Progenitor cell of endocrine pancreas (in vitro differentiated cells): ENCODE measurements around the gene NEDD1. TPM values are rescaled to one million over a fixed set of nuclear protein-coding genes. Genes with fewer than 3 reads are reported as not detected.

ENCODE experiments used
- DNase-seq: peaks from one replicate; pipeline ENCODE4 v3.0.0; 2021; ENCODE audit warnings: low spot score; ENCODE audit not compliant: unreplicated experiment
- H3K27ac Mint-ChIP-seq: 2 replicates; pipeline ENCODE4 v1.8.0; 2021; ENCODE audit warnings: mild to moderate bottlenecking, moderate library complexity, mixed read lengths
- H3K27me3 Mint-ChIP-seq: 2 replicates; pipeline ENCODE4 v1.8.0; 2021; ENCODE audit warnings: mixed read lengths
- H3K36me3 Mint-ChIP-seq: 2 replicates; pipeline ENCODE4 v1.8.0; 2022; ENCODE audit warnings: mixed read lengths; ENCODE audit not compliant: insufficient read depth
- H3K4me1 Mint-ChIP-seq: 2 replicates; pipeline ENCODE4 v1.8.0; 2021; ENCODE audit warnings: low read depth, mixed read lengths
- H3K4me3 Mint-ChIP-seq: 2 replicates; pipeline ENCODE4 v1.8.0; 2021; ENCODE audit warnings: low read depth, mild to moderate bottlenecking, moderate library complexity, mixed read lengths
- H3K9me3 Mint-ChIP-seq: 2 replicates; pipeline ENCODE4 v1.8.0; 2021; ENCODE audit warnings: low read depth, mixed read lengths
- total RNA-seq: library from RNA; stranded (reverse); gene quantifications from 2 replicates; pipeline ENCODE4 v1.2.1, GENCODE V29; 2021
- TF ChIP-seq, protein P1 (sequence below): fragments of 200-600 bp; sonication (generic); IDR thresholded peaks from one replicate; pipeline ENCODE4 v1.5.0; 2021; ENCODE audit warnings: antibody characterized with exemption, mild to moderate bottlenecking; ENCODE audit not compliant: unreplicated experiment

Gene NEDD1
- total RNA-seq, 1 donor from 2014 or later, result 24.3 TPM

DNA sequence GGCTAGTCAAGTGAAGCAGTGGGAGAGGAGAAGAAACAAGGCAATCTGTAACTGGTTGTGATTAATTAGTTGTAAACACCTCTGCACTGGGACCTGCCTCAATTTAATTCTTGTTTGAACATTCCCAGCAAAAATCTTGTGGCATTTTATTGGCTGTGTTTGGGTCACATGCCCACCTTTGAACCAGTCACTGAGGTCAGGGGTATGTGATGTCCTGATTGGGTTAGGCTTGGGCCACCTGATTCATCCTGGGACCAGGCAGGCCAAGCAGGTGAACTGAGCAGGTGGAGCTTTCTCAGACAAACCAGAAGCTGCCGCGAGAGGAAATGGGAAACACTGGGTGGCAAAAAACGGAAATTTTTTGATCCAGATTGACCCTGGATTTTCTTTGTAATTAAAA, 72.5 kb downstream of the NEDD1 start:
- no peaks in the 10 kb centered on the region for H3K36me3 Mint-ChIP-seq
- DNase-seq, result no peak
- TF ChIP-seq, protein P1, sequence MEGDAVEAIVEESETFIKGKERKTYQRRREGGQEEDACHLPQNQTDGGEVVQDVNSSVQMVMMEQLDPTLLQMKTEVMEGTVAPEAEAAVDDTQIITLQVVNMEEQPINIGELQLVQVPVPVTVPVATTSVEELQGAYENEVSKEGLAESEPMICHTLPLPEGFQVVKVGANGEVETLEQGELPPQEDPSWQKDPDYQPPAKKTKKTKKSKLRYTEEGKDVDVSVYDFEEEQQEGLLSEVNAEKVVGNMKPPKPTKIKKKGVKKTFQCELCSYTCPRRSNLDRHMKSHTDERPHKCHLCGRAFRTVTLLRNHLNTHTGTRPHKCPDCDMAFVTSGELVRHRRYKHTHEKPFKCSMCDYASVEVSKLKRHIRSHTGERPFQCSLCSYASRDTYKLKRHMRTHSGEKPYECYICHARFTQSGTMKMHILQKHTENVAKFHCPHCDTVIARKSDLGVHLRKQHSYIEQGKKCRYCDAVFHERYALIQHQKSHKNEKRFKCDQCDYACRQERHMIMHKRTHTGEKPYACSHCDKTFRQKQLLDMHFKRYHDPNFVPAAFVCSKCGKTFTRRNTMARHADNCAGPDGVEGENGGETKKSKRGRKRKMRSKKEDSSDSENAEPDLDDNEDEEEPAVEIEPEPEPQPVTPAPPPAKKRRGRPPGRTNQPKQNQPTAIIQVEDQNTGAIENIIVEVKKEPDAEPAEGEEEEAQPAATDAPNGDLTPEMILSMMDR, result no peak
- H3K27me3 Mint-ChIP-seq, result peaks cover 8% of the 10 kb centered on the region
- H3K27ac Mint-ChIP-seq, result no peak overlapping the region
- peaks cover 3% of the 10 kb centered on the region for H3K4me1 Mint-ChIP-seq
- no peaks in the 10 kb centered on the region for H3K9me3 Mint-ChIP-seq
- H3K4me3 Mint-ChIP-seq, result no peak overlapping the region

DNA sequence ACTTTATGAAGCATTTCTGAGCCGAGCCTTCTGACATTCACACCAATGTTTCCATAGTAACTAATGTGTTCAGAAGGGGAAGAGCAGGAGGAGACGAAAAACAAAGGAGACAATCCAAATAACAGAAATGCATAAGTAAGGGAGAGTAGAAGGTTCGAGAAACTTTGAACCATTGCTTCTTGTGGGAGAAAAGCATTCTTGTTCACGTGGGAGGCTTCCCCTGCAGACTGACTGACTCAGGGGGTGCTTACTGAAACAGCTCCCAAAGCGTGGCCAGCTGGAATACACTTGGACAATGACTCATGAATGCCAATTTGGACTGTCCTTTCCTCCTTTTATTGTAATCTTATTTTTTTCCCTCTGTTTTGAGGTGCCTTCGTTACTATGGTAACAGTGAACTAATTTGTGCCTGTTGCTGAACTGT, 73.9 kb downstream of the NEDD1 start:
- Mint-ChIP-seq H3K27me3 (peaks cover 9% of the 10 kb centered on the region), H3K36me3 (no peaks in the 10 kb centered on the region), H3K27ac (no peak overlapping the region), H3K9me3 (no peaks in the 10 kb centered on the region), H3K4me3 (no peak overlapping the region), H3K4me1 (peaks cover 6% of the 10 kb centered on the region)
- TF ChIP-seq, protein P1, result no peak
- DNase-seq, result no peak

DNA sequence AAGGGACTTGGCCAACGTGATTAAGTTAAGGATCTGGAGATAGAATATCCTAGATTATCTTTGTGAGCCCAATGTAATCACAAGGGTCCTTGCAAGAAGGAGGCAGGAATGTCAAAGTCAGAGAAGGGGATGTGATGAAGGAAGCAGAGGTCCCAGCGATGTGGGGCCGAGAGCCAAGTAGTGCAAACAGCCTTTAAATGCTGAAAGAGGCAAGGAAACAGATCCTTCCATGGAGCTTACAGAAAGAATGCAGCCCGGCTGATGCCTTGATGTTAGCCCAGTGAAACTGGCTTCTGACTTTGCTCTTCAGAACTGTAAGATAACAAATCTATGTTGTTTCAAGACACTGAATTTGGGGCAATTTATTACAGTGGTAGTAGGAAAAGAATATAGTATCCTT, 74.9 kb downstream of the NEDD1 start:
- Mint-ChIP-seq H3K36me3 (no peaks in the 10 kb centered on the region), H3K4me3 (no peak overlapping the region), H3K9me3 (no peaks in the 10 kb centered on the region), H3K27me3 (peaks cover 9% of the 10 kb centered on the region), H3K27ac (no peak overlapping the region), H3K4me1 (peaks cover 11% of the 10 kb centered on the region)
- no peak for DNase-seq
- TF ChIP-seq, protein P1, result no peak

DNA sequence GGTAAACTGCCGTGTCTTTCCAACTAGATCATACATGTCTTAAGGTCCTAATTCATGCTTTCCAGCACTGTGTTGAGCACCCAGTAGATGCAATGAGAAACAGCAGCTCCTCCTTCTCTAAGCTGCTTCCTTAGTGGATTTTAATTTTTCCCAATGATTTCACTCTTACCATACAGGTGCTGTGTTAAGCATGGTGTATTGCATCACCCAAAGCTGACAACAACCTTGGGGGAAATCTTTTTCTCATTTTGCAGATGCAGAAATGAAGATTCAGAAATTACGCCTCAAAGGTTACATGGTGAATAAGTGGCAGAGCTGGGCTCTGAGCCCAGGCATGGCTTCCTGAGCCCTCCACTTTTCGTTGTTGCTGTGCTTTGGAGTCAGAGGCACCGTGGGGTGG, 75.6 kb downstream of the NEDD1 start:
- TF ChIP-seq, protein P1, result no peak
- H3K36me3 Mint-ChIP-seq, result no peaks in the 10 kb centered on the region
- H3K4me3 Mint-ChIP-seq, result no peak overlapping the region
- no peak for DNase-seq
- peaks cover 11% of the 10 kb centered on the region for H3K4me1 Mint-ChIP-seq
- H3K9me3 Mint-ChIP-seq, result no peaks in the 10 kb centered on the region
- no peak overlapping the region for H3K27ac Mint-ChIP-seq
- H3K27me3 Mint-ChIP-seq, result peaks cover 9% of the 10 kb centered on the region

DNA sequence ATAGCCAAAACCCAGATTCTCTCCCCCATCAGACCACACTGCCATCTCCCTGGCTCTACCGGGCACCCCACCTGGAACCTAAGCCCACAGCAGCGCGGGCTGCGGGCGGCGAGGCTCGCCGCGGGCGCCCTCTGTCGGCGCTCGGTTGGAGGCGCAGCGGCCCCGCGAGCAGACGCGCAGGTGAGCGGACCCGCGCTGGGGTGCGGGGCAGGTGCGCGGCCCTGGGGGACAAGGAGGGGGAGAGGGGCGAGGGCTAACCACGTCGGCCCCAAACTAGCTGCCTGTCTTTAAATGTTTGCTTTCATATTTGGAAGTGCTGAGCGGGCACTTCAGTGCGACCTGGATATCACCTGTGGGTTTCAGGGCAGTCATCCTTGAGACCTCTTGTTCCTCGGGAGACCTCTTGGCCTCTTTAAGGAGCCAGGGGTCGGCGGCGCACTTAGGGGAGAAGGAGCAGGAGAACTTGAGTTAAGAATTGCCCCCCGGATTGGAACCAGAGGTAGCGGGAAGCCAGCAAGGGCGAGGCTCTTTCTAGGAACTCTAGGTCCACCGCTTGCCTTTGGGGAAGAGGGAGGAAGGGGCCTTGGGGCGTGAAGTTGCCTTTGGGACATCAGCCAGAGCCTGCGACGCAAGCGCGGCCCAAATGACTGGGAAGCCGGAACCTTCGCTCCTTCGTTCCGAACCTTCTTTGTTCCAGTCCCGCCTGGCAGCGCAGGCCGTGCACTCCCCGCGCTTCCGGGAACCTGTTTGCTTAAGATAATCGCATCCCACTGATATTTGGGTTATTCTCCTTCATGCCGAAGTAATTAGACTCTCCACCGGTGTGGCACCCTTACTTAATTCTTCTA, 78.7 kb downstream of the NEDD1 start:
- TF ChIP-seq, protein P1, result peak; percentile 96
- Mint-ChIP-seq H3K27ac (peak overlapping the region; percentile 90), H3K4me1 (peaks cover 11% of the 10 kb centered on the region), H3K27me3 (peaks cover 9% of the 10 kb centered on the region), H3K9me3 (no peaks in the 10 kb centered on the region), H3K36me3 (no peaks in the 10 kb centered on the region), H3K4me3 (peak overlapping the region; percentile 84)
- peak; percentile 47 for DNase-seq
